GM18498 (cell line): ENCODE measurements around the gene BCAS3.
"Not testable (repeated sequence)": the region's sequence is repeated elsewhere in the genome, so short reads cannot be mapped to it uniquely, and the experiment has no call there.

Source experiments
- ATAC-seq: cut with Tn5 transposase; IDR thresholded peaks from one replicate; pipeline ENCODE4 v1.9.1; 2021; ENCODE audit warnings: mild to moderate bottlenecking, moderate library complexity; ENCODE audit not compliant: unreplicated experiment

BCAS3 gene

DNA sequence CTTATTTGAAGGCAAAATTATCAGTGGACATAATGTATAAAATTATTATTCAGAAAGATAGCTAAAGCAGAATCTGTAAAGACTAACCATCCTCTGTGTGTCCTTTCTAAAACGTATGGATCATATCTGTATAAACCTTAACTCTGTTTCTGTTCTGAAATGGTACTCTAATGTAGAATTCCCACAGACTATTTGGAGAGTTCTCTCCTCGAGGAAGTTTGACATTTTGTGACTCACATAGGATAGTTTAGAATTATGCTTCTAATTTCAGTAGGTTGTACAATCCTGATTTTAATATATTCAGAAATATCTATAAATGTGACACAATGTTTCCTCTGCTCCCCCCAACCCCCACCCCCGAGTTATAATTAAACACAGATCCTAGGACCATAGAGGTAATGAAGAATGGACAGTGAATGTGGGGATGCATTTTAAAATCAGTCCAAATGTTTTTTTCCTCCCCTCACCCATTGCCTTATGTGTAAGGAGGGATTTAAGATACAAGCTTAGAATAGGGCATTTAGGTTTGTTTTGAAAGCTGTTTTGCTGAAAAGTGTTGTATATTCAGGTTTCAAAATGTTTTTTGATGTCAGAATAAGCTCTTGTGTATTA lies 66.8 kb downstream of the BCAS3 start:
- ATAC-seq, result no peak

DNA sequence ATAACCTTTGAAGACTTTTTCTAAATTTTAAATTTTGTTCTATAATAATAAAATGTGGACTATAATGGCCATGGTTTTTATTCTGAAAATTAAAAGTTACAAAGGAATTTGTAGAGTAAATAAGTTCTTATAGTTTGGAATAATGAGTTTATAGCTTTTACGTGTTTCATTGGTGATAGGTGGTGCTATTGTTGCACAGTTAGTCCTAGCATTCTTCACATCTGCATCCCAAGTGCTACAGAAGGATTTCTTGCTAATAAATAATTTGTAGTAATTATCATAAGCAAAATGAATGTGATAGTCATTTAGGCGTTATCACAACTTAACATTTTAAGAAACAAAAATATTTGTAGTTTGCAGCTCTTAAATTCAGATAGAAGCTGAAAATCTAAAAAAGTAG lies 67.9 kb downstream of the BCAS3 start:
- ATAC-seq, result no peak

DNA sequence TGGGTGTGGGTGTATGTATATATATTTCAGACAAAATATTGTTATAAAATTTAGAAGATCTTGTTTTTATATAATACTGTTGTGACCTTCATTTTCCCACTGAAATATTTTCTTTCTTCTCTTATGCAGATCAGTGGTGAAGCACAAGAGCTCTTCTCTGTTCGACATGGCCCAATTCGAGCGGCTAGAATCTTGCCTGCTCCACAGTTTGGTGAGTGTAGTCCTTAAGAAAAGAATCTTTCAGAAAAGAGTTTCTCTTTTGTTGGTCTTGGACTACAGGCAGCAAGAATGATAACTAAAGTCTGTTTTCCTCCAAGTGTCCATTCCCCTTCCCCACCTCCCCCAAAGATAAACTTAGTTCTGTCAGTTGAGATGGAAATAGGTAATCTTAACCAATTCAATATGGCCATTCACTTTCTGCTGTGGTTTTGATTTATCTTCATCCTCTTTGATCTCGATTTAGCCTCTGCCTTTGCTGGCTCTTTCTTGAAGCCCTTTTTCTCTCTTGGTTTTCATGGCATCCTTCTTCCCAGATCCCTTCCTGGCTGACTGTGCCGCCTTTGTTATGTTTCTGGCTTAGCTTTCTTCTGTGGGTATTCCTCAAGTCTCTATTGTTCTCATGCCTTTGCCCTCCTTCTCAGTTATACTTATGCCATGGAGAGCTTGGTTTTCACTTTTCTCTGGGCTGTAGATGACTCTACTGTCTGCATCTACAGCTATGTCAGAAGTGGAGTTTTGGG lies 69.6 kb downstream of the BCAS3 start:
- no peak for ATAC-seq

DNA sequence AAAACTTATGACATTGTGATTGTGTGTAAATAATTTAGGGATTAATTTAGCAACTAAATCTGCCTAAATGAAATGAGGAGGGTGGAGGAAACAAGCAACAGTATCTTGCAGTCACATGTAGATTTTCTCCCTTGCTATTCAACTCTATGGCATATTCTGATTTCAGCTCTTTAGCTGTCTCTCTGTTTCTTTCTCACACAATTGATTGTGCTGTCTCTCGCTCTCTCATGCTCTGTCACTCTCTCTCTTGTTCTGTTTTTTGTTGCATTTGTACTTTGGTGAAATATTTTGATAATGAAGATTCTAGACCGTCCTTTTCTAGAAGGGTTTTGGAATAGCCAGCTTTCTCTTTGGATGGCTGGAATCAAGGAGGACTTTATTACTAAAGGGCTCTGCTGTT lies 70.6 kb downstream of the BCAS3 start:
- ATAC-seq, result no peak

DNA sequence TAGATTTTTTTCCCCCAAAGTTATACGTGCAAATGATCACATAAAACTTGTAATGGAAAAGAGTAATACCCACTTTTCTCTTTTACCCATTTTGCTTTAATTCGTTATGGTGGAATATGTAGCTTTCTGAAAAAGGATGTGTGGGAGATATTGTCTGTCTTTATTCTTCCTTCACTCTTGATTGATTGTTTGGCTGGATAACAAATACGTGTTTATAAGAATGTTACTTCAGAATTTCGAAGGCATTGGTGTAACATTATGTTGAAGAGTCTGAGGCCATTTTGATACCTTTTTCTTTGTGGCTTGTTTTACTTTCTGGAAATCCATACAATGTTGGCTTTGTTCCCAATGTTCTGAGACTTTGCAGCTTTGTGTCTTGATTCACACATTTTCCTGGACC lies 71.4 kb downstream of the BCAS3 start:
- no peak for ATAC-seq

DNA sequence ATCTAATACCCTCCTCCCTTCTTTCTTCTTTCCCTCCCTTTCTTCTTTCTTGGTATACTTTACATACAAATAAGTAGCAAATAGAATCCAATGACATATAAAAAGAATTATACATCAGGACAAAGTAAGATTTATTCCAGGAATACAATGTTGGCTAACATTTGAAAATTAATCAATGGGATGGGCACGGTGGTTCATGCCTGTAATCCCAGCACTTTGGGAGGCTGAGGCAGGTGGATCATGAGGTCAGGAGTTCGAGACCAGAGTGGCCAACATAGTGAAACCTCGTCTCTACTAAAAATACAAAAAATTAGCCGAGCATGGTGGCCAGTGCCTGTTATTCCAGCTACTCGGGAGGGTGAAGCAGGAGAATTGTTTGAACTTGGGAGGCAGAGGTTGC lies 72.1 kb downstream of the BCAS3 start:
- no peak for ATAC-seq

DNA sequence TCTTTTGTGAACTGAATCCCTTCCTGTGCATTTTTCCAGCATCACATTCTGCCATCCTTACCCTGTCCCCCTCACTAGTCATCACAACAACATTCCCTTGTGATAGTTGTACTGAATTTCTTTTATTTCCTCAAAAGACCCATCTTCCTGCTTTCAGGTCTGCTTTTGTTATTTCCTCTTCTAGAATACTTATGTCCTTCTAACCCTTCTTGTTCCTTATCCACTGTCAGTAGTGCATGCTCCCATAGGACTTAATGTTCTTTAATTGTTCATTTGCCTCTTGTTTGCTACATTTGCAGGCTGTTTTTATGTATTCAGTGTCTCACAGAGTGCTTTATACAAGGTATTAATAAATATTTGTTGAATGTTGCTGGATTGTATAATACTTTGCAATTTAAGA lies 73.0 kb downstream of the BCAS3 start:
- ATAC-seq, result no peak

DNA sequence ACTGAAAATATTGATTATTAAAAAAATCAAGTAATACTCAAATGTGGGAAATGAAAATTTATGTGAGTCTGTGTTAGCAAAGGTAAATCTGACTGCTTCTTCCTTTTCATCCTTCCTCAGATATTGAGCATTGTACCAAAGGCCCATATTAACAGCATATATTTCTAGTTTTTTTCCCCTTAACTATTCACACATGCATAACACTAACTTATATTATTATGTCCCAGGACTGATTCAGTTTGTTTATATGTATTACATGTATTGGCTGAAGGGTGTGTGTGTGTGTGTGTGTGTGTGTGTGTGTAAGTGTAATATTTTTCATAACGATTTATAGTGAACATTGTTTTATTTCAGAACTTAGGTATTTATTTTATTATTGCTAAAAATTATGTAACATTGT lies 74.2 kb downstream of the BCAS3 start:
- no peak for ATAC-seq

DNA sequence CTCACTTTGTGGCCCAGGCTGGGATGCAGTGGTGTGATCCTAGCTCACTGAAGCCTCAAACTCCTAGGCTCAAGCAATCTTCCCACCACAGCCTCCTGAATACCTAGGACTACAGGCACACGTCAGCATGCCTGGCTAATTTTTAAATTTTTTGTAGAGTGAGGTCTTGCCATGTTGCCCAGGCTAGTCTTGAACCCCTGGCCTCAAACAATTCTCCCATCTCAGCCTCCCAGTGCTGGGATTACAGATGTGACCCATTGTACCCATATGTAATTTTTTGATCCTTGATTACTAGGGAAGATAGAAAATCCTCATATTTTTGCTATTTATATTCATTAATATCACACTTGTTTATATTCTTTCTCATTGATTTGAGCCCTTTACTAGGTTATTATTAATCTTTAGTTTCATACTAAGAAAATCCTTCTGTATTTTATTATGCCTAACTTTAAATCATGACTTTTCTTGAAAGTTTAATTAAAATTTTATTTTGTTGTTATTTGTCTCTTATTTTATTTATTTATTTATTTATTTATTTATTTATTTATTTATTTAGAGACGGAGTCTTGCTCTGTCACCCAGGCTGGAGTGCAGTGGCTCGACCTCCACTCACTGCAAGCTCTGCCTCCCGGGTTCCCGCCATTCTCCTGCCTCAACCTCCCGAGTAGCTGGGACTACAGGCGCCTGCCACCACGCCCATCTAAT lies 75.4 kb downstream of the BCAS3 start:
- no peak for ATAC-seq

DNA sequence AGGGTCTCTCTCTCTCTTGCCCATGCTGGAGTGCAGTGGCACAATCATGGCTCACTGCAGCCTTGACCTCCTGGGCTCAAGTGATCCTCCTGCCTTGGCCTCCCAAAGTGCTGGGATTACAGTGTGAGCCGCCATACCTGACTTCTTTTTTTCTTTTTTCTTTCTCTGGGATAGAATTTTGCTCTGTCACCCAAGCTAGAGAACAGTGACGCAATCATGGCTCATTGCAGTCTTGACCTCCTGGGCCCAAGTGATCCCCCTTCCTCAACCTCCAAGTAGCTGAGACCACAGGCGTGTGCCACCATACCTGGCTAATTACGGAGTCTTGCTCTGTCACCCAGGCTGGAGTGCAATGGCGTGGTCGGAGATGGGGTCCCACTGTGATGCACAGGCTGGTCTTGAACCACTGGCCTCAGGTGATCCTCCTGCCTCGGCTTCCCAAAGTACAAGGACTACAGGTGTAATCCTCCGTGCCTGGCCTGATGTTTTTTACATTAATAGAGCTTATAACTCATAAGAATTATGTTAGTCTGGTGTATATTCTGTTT lies 76.5 kb downstream of the BCAS3 start:
- ATAC-seq, result no peak

DNA sequence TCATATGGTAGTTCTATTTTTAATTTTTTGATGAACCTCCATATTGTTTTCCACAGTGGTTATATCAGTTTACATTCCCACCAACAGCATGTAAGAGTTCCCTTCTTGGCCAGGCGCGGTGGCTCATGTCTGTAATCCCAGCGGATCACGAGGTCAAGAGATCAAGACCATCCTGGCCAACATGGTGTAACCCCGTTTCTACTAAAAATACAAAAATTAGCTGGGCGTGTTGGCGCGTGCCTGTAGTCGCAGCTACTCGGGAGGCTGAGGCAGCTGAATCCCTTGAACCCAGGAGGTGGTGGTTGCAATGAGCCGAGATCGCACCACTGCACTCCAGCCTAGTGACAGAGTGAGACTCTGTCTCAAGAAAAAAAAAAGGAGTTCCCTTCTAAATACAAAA lies 79.1 kb downstream of the BCAS3 start:
- ATAC-seq, result not testable (repeated sequence)

DNA sequence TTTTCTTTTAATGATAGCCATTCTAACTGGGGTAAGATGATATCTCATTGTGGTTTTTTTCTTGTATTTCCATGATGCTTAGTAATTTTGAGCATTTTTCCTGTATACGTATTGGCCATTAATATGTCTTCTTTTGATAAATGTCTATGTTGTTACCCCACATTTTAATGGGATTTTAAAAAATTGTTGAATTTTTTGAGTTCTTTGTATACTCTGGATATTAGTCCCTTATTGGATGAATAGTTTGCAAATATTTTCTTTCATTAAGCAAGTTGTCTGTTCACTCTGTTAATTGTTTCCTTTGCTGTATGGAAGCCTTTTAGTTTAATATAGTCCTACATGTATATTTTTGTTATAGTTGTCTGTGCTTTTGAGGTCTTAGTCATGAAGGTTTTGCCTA lies 79.8 kb downstream of the BCAS3 start:
- ATAC-seq, result no peak

DNA sequence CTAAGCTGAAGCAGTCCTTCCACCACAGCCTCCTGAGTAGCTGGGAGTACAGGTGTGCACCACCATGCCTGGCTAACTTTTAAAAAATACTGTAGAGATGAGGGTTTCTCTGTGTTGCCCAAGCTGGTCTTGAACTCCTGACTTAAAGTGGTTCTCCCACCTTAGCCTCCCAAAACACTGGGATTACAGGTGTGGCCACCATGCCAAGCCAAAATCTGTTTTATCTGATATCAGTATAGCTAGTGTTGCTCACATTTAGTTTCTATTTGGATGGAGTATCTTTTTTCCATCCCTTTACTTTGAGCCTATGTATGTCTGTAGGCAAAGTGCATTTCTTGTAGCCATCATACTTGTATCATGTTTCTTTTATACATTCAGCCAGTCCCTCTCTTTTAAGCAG lies 82.1 kb downstream of the BCAS3 start:
- no peak for ATAC-seq

DNA sequence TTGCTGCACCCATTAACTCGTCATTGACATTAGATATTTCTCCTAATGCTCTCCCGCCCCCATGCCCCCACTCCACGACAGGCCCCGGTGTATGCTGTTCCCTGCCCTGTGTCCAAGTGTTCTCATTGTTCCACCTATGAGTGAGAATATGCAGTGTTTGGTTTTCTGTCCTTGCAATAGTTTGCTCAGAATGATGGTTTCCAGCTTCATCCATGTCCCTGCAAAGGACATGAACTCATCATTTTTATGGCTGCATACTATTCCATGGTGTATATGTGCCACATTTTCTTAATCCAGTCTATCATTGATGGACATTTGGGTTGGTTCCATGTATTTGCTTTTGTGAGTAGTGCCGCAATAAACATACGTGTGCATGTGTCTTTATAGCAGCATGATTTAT lies 83.7 kb downstream of the BCAS3 start:
- not testable (repeated sequence) for ATAC-seq

DNA sequence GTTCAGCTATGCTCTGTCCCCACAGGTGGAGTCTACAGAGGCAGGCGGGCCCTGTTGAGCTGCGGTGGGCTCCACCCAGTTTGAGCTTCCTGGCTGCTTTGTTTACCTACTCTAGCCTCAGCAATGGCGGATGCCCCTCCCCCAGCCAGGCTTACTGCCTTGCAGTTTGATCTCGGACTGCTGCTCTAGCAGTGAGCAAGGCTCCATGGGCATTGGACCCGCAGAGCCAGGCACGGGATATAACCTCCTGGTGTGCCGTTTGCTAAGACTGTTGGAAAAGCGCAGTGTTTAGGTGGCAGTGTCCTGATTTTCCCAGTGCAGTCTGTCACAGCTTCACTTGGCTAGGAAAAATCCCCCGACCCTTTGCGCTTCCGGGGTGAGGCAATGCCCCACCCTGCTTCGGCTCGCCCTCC lies 89.1 kb downstream of the BCAS3 start:
- ATAC-seq, result no peak

DNA sequence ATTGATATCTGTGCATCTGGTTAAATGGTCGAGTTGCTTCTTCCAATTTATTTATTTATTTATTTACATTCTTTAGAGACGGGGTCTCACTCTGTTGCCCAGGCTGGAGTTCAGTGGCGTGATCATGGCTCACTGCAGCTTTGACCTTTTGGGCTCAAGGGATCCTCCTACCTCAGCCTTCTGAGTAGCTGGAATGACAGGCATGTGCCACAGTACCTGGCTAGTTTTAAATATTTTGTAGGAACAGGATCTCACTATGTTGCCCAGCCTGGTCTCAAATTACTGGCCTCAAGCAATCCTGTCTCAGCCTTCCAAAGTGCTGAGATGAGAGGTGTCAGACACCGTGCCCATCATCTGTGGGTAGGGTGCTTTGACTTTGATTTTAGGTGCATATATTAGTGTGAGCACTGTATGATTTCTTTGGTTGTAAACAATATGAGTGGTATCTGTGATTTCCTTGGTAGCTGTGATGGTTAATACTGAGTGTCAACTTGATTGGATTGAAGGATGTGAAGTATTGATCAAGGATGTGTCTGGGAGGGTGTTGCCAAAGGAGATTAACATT lies 90.2 kb downstream of the BCAS3 start:
- ATAC-seq, result no peak

DNA sequence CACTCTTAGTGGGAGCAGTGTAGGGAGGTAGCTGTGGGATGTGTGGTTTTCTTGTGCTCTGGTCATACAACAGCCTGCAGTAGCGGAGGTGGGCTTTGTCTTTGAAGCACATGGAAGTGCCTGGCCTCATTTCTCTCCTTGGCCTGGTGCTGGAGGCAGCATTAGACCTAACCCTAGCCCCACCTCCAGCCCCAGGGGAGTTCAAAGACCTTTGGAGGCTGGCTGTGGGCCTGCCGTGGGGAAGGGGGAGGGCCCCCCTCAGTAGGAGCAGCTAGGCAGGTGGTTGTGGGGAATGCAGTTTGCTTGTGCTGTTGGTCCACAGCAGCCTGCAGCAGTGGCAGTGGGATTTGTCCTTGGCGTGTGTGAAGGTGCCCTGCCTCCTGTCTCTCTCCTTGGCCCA lies 91.7 kb downstream of the BCAS3 start:
- no peak for ATAC-seq

DNA sequence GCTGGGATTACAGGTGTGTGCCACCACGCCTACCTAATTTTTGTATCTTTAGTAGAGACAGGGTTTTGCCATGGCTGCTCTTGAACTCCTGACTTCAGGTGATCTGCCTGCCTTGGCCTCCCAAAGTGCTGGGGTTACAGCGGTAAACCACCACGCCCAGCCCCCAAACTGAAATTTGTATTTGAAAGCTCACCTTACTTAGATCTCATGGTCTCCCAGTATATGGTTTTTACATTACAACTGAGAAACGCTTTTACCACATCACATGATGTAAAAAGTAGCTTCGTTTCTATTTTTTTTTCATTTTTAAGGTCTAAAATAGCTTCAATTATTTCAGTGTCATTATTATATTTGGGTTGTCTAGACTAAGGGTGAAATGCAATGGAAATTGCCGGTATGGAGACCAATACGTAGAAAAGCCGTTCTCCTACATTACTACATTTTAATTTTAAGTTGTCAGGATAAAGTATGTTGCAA lies 93.3 kb downstream of the BCAS3 start:
- ATAC-seq, result no peak

DNA sequence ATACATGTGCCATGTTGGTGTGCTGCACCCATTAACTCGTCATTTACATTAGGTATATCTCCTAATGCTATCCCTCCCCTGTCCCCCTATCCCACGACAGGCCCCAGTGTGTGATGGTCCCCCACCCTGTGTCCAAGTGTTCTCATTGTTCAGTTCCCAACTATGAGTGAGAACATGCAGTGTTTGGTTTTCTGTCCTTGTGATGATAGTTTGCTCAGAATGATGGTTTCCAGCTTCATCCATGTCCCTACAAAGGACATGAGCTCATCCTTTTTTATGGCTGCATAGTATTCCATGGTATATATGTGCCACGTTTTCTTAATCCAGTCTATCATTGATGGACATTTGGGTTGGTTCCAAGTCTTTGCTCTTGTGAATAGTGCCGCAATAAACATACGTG lies 94.0 kb downstream of the BCAS3 start:
- not testable (repeated sequence) for ATAC-seq

DNA sequence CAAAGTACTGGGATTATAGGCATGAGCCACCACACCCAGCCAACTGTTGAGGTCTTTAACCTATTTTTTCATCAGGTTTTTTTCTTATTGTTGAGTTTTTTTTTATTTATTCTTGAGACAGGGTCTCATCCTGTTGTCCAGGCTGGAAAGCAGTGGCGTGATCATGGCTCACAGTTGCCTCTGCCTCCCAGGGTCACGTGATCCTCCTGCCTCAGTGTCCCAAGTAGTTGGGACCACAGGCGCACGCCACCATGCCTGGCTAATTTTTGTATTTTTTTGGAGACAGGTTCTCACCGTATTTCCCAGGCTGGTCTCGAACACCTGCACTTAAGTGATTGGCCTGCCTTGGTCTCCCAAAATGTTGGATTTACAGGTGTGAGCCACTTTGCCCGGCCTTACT lies 95.9 kb downstream of the BCAS3 start:
- ATAC-seq, result no peak

DNA sequence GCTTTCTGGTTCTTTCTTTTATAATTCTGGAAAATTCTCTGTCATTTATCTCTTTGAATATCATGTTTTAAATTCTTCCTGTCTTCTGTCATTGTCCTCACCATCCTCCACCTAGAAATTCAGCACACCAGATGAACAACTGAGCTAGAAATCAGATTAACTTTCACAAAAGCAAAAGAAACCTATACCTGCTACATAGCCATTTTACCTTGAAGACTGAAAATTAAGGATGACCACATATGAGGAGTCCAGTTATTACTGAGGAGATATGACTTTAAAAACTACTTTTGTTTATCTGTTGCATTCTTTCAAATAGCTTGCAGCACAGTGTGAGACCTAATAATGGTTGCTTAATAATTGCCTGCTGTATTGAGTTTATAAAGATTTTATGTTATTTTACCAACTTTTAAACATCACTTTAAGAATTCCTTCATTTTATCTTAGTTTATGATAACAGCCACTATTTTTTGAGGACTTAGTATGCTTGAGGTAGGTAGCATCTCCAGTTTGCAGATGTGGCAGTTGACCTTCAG lies 104.3 kb downstream of the BCAS3 start:
- no peak for ATAC-seq
